HCT116 (cell line): Measurements from ENCODE around the gene PTPN1.

ENCODE experiments used
- CEBPB ChIP-seq: IDR thresholded peaks from 2 replicates; pipeline ENCODE4 v1.6.1; 2012; ENCODE audit warnings: low read depth
- EZH2 ChIP-seq: fragments of 200-600 bp; sonication (generic); IDR thresholded peaks from 2 replicates; pipeline ENCODE4 v1.6.1; 2017; ENCODE audit warnings: antibody characterized with exemption, mixed run types
- EZH2phosphoT487 ChIP-seq: fragments of 200-600 bp; IDR thresholded peaks from 2 replicates; pipeline ENCODE4 v1.6.1; 2018; ENCODE audit warnings: antibody characterized with exemption, borderline replicate concordance
- POLR2A ChIP-seq: IDR thresholded peaks from 2 replicates; pipeline ENCODE4 v1.7.0; 2011; ENCODE audit warnings: borderline replicate concordance; ENCODE audit not compliant: insufficient read depth, insufficient read length; ENCODE audit errors: extremely low read depth
- ZNF274 ChIP-seq: fragments of 200-500 bp; sonication (Bioruptor generic); IDR thresholded peaks from 2 replicates; pipeline ENCODE4 v1.6.1; 2014; ENCODE audit warnings: mild to moderate bottlenecking, low read depth, low read length, inconsistent platforms
- TF ChIP-seq, protein P1 (sequence below): IDR thresholded peaks from 2 replicates; pipeline ENCODE4 v1.6.1; 2012; ENCODE audit warnings: low read depth
- TF ChIP-seq, protein P2 (sequence below), 3 experiments: fragments of 200-600 bp in 1 of 3; sonication (generic) in 1 of 3; IDR thresholded peaks in 2 of 3; conservative IDR thresholded peaks in 1 of 3; 2 replicates each; pipeline ENCODE4 v1.5.1; 2012 to 2017; ENCODE audit warnings: low read depth in 2 of 3, low read length in 2 of 3, antibody characterized with exemption in 1 of 3, borderline replicate concordance in 1 of 3, control low read depth in 1 of 3, mild to moderate bottlenecking in 1 of 3, mixed read lengths in 1 of 3, mixed run types in 1 of 3, moderate library complexity in 1 of 3; ENCODE audit not compliant: insufficient read depth in 1 of 3
- TF ChIP-seq, protein P3 (sequence below): IDR thresholded peaks from 2 replicates; pipeline ENCODE4 v1.6.1; 2012

DNA sequence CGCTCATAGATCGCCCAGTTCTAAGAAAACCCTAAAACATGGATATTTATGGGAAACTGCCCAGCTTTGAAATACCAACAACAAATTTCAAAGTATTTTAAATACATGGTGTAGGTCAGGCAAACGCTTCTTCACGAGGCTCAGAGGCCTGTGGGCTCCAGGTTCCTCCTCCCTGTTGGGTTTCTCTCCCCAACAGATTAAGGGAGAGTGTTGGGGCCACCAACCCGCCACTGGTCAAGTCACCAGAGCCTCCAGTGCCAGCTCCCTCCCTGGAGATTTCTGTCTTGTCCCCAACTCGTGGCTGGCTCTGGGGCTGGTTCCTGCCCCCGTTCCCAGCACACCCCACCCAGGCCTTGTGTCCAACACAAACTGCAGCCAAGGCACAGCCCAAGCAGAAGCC is 87.9 kb downstream of the PTPN1 start:
- TF ChIP-seq, protein P1, sequence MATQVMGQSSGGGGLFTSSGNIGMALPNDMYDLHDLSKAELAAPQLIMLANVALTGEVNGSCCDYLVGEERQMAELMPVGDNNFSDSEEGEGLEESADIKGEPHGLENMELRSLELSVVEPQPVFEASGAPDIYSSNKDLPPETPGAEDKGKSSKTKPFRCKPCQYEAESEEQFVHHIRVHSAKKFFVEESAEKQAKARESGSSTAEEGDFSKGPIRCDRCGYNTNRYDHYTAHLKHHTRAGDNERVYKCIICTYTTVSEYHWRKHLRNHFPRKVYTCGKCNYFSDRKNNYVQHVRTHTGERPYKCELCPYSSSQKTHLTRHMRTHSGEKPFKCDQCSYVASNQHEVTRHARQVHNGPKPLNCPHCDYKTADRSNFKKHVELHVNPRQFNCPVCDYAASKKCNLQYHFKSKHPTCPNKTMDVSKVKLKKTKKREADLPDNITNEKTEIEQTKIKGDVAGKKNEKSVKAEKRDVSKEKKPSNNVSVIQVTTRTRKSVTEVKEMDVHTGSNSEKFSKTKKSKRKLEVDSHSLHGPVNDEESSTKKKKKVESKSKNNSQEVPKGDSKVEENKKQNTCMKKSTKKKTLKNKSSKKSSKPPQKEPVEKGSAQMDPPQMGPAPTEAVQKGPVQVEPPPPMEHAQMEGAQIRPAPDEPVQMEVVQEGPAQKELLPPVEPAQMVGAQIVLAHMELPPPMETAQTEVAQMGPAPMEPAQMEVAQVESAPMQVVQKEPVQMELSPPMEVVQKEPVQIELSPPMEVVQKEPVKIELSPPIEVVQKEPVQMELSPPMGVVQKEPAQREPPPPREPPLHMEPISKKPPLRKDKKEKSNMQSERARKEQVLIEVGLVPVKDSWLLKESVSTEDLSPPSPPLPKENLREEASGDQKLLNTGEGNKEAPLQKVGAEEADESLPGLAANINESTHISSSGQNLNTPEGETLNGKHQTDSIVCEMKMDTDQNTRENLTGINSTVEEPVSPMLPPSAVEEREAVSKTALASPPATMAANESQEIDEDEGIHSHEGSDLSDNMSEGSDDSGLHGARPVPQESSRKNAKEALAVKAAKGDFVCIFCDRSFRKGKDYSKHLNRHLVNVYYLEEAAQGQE = no peak
- TF ChIP-seq POLR2A (no peak), CEBPB (no peak), EZH2phosphoT487 (no peak), EZH2 (no peak), ZNF274 (no peak)
- TF ChIP-seq, protein P2, sequence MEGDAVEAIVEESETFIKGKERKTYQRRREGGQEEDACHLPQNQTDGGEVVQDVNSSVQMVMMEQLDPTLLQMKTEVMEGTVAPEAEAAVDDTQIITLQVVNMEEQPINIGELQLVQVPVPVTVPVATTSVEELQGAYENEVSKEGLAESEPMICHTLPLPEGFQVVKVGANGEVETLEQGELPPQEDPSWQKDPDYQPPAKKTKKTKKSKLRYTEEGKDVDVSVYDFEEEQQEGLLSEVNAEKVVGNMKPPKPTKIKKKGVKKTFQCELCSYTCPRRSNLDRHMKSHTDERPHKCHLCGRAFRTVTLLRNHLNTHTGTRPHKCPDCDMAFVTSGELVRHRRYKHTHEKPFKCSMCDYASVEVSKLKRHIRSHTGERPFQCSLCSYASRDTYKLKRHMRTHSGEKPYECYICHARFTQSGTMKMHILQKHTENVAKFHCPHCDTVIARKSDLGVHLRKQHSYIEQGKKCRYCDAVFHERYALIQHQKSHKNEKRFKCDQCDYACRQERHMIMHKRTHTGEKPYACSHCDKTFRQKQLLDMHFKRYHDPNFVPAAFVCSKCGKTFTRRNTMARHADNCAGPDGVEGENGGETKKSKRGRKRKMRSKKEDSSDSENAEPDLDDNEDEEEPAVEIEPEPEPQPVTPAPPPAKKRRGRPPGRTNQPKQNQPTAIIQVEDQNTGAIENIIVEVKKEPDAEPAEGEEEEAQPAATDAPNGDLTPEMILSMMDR (IDR thresholded peaks at IDR 0.05 in 2 of 3, conservative IDR thresholded peaks at IDR 0.05 in 1 of 3; ENCODE audit: borderline replicate concordance in 1 of 3, insufficient read depth in 1 of 3, low read depth in 2 of 3, low read length in 2 of 3) = no peak
- TF ChIP-seq, protein P3, sequence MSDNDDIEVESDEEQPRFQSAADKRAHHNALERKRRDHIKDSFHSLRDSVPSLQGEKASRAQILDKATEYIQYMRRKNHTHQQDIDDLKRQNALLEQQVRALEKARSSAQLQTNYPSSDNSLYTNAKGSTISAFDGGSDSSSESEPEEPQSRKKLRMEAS = no peak
